Jurkat, Clone E6-1 (cell line): Measurements from ENCODE around the gene NKD1.

Experiments
- DNase-seq: peaks from one replicate; pipeline ENCODE4 v3.0.0-alpha.2; 2011; ENCODE audit warnings: low read depth, low spot score
- H3K4me3 ChIP-seq: 2 replicates; pipeline ENCODE4 v1.5.1; 2011; ENCODE audit warnings: mild to moderate bottlenecking, low read length, control low read depth, moderate library complexity

NKD1 gene

DNA sequence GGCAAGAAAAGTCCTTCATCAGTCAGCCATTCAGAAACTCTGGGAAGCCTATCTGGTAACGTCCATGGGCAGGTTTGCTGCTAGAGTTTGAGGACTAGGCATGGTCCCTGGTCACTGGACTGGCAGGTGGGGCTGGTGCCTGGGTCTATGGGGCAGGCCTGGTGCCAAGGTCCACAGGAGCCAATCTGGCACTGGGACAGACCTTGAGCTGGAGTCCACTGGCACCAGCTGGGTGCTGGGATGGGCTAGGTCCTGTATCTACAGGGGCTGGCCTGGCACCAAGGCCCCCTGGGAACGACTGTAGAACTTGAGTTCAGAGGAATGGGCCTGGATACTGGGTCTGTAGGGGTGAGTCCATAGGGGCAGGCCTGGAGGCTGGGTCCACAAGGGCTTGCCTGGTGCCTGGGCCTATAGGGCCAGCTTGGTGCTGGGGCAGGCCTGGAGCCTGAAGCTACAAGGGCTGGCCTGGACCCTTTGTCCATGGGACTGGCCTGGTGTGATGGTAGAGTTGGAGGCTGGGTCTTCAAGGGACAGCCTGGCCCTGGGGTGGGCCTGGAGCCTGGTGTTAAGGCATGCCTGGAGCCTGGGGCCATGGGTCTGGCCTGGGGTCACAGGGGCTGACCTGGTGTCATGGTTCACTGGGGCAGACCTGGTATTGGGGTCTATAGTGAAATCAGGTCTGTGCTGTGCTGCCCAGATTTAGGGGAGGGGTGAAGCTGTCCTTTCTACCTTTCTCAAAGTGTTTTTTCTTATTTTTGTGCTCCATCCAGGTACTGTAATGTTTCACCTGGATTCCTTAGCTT, 30.5 kb upstream of the NKD1 start:
- no peak overlapping the region for H3K4me3 ChIP-seq
- no peak for DNase-seq

DNA sequence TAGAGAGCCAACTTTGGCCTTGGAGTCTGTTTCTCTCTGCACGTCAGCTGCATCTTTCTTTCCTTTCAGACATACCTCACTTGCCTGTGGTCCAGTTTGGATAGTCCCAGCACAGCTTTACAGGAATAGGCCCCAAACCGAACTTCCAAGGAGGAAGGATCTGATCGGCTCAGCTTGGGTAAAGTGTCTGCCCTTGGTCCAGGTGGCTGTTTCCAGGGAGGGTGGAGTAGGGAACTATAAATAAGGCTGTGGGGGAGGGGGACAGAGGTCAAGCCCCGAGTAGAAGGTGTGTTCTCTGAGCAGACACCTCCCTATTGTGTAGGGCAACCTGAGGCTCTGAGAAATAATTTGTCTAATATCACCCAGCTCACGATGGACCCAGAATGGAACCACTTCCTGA, 29.2 kb upstream of the NKD1 start:
- DNase-seq: no peak
- no peak overlapping the region for H3K4me3 ChIP-seq

DNA sequence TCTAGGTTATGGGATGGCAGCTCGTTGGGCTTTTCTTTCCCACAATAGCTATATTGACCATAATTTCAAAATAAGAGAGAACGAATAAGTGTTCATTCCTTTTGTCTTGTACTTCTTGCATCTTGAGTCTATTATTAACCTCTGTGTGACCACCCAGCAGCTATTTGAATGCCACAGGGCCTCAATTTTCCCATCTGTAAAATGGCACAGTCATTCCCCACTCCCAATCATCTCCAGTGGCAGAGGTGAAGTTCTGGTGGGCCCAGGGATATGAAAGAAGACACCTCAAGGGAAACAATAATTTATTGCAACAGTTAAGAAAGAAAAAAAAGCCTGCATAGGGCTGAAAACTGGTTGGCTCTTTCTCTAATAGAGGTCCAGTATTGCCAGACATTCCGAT, 28.6 kb upstream of the NKD1 start:
- DNase-seq: no peak
- no peak overlapping the region for H3K4me3 ChIP-seq

DNA sequence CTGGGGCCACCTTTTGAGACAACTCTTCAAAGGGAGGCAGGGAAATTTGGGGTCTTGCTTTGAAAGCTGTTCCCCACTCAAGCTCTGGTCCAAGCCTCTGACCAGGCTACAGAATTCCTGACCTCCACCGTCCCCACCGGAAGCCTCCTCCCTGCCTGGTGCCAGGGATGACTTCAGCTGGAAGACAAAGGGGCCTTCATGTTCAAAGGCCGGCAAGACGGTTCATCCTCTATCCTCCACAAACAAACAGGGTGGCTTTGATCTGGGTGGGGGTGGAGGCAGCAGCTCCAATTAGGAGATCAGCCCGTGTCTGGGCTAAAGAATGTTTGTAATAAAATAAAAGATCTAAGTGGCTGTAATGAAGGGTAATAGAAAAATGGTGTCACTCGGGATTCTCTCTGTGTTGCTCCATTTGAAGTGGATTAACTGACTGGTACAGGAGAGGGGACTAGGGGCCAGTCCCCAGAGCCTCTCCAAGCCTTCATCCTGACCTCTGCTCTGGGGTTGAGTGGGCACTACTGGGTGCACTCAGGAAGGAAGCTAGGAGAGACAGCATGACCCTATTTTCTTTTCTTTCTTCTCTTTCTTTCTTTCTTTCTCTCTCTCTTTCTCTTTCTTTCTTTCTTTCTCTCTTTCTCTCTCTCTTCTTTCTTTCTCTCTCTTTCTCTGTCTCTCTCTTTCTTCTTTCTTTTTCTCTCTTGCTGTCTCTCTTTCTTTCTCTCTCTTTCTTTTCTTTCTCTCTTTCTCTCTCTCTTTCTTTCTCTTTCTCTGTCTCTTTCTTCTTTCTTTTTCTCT, 27.5 kb upstream of the NKD1 start:
- H3K4me3 ChIP-seq: no peak overlapping the region
- DNase-seq: no peak

DNA sequence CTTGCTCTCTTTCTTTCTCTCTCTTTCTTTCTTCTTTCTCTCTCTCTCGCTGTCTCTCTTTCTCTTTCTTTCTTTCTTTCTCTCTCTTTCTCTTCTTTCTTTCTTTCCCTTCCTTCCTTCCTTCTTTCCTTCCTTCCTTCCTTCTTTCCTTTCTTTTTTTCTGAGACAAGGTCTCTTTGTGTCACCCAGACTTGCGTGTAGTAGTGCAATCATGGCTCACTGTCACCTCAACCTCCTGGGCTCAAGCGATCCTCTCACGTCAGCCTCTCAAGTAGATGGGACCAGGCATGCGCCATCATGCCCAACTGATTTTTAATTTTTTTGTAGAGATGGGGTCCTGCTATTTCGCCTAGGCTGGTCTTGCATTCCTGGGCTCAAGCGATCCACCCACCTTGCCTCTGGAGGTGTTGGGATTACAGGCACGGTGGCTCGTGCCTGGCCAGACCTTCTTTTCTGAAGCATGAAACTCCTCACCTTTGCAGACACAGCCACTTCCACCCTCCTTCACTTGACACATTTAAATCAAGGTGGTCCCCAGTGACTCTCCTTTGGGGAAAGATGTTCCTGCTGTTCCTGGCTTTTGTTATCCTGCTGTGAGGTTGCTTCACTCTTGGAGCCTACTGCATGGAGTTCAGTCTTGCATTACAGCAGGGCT, 26.8 kb upstream of the NKD1 start:
- no peak overlapping the region for H3K4me3 ChIP-seq
- DNase-seq: no peak

DNA sequence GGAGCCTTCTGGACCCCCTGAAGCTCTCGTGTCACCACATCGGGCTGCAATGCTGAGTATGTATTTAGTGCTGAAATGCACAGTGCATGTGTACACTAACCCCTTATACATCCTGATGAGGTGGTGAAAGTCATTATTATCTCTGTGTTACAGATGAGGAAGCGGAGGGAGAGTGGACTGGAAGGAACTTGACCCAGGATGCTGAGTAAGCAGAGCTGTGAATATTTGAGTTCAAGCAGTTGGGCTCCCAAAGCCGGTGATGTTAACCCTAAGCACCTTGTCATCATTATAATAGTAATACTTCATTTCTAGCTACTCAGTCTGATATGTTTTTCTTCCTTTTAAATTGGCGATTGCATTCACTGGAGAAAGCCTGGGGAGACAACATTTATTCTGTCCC, 25.9 kb upstream of the NKD1 start:
- no peak for DNase-seq
- H3K4me3 ChIP-seq: no peak overlapping the region

DNA sequence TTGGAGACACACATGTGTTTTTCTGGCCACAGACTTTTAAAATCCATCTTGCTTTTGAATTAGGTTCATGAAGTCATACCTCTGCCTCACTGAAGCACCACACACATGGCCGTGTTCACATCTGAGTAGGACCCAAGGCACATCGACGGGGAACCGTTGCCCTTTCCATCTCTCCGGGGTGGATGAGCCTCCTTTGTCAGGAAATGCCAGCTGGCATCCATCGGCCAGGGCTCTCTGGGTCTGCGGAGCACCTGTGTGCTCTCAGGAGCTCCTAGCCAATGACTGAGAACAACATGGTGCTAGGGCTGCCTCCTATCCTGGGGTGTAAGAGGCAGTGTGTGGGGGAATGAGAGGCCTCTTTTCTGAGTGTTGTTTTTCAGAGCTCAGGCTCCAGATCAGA, 24.5 kb upstream of the NKD1 start:
- DNase-seq: no peak
- H3K4me3 ChIP-seq: no peak overlapping the region

DNA sequence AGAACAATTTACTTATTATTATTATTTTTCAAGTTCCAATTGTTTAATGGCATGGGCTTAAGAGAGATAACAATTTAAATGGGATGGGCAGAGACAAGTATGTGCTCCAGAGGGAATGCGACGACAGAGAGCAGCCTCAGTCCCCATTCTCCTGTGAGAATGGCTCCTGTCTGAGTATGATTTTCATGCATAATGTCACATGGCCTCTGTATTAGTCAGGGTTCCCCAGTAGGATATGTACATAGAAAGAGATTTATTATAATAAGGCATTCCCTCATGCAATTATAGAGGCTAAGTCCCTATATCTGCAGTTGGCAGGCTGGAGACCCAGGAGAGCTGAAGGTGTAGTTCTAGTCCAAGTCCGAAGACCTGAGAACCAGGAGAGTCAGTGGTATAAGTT, 22.9 kb upstream of the NKD1 start:
- no peak for DNase-seq
- no peak overlapping the region for H3K4me3 ChIP-seq

DNA sequence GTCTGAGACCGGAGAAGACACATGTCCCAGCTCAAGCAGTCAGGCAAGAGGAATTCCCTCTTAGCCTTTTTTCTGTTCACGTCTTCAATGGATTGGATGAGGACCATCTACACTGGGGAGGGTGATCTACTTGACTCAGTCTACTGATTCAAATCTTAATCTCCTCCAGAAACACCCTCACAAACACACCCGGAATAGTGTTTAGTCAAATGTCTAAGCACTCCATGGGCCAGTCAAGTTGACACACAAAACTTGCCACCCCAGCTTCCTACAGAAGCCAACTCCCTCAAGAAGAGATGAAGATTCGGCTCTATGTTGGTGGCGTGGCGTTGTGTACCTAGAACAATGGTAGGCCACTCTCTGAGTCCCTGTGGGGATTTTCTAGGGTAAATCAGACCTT, 22.5 kb upstream of the NKD1 start:
- DNase-seq: no peak
- H3K4me3 ChIP-seq: no peak overlapping the region

DNA sequence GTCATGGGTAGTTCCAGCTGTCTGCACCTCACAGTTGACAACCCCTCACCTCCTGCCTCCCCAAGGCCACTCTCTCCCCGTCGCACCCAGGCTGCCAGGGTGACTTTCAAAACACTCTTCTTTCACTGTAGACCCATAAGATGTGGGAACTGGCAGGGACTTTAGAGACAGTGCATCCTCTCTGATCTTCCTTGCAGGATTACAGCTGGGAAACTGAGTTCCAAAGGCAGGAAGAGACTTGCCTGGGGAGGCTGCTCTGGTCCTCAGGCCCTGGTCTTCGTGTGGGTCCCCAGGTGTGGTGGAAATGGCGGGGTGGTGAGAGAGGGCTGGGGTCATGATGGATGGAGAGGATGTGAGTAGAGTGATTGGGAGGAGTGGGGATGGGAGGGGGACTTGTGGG, 21.9 kb upstream of the NKD1 start:
- H3K4me3 ChIP-seq: no peak overlapping the region
- DNase-seq: no peak

DNA sequence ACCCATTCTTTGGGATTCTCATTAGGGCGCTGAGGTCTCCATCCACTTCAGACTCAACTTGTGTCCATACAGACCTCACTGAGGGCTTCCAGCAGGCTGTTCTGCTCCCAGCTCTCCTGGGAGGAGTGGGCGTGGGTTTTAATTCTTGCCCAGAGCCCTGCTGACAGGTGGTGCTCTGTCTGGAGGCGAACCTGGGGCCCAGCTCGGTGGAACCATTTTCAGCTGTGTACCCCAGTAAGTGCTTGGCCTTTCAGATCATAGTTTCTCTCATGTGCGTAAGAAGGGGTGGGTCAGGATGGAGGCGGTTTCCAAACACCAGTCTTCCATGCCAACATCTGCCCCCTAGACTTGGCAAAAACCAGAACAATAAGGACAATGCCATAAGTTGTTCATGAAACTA, 21.4 kb upstream of the NKD1 start:
- H3K4me3 ChIP-seq: no peak overlapping the region
- DNase-seq: no peak

DNA sequence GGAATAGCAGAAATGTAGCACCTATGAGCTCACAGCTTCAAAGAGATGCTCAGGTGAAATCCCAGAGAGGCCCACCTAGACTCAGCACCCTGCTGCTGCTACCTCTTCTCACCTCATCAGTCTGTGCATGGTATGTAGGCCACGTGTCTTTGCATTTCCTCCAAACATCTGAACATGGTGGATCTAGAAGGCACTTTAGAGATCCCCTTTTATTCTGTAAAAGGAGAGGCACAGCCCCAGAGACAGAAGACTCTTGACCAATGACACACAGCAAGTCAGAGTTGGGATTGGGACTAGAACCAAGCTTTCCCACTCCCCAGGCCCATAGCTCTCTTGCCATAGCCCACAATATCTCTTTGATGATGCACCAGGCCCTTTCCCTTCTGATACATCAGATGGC, 19.4 kb upstream of the NKD1 start:
- H3K4me3 ChIP-seq: no peak overlapping the region

DNA sequence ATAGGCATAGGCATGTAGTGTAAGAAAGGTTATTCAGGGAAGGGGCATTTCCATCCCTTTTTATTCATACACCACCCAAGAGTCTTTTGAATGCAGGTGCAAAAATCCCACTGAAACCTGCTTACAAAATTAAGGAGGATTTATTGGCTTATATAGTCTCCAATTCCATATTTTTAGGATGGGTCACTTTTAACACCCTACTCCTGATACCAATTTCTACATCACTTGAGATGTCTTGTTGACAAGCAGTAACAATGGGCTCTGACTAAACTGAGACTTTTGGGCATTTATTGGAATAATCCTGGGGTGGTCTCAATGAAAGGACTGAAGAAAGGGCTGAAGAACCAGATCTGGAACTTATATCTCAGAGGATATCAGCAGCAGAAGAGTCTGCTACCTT, 18.9 kb upstream of the NKD1 start:
- no peak for DNase-seq
- no peak overlapping the region for H3K4me3 ChIP-seq

More for the DNA sequence above, 19.4 kb upstream of the NKD1 start:
- no peak for DNase-seq

DNA sequence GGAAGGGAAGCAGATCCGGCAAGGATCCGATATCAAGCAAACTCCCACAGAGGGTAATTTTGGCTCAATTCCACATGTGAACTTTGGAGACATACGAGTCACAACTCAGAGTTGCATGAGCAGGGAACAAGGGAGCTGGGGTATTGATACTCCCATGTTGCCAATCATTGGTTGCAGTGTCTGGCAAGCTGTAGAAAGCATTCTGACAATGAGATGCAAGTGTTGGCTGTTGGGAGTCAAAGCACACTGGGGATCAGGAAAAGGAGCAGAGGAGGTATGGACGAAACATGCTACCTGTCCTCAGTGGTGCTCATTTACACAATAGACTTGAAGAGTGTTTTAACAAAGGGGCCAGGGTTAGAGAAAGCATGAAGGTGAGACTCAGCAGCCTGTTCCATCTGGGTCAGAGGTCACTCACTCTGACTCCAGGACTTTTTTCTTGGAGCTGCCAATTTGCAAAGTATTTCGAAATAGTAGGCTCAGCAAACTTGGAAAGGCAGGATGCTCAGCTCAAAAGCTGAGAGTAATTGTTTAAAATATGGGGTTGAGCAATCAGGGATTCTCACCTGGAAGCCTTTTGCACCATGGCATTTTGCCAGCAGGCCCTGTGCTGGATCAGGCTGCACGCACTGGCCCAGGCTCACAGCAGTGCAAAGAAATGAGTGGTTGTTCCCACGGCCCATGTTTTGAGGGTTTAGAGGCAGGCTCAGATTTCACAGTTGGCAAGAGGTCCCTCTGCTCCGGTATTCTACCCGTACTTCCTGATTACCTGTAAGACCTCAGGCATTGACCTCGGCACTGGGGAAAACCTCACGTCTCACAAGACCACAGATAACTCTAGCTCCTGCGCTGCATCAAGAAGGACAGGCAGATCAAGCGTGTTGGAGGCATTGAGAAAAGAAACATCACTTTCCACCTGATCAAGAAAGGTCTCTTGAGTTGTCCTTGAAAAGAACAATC, 17.6 kb upstream of the NKD1 start:
- no peak overlapping the region for H3K4me3 ChIP-seq
- no peak for DNase-seq

DNA sequence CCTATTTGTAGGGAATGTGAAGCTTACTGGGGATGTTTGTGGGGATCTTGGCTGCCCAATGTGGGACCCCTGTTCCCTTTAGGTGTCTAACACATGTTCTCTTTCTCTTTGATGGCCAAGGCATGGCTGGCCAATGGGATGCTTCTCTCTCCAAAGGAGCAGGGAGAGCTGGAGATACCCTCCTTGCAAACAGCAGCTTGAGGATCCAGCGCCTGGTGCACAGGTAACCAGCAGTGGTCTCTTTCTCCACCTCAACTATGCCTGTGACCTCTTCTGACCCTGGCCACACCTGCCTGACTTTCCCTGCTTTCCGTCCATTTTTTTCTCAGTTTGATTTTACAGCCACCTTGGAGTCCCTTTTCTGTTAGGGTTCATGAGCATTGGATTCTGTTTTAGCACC, 16.8 kb upstream of the NKD1 start:
- H3K4me3 ChIP-seq: no peak overlapping the region
- DNase-seq: no peak

DNA sequence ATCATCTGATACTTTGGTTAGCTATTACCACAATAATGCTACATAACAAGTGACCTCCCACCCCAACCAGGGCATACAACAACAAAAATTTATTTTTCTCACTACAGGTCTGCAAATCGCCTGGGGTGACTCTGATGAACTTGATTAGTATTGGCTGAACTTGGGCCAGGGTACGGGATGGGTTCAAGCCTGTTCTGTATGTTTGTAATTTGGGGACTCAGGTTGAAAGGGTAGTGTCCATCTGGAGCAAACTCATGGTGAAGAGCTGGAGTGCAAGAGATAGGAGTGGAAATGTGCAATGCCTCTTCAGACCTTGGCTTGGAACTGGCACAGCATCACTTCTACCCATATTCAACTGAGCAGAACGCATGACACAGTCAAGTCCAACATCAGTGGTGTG, 16.3 kb upstream of the NKD1 start:
- no peak overlapping the region for H3K4me3 ChIP-seq
- no peak for DNase-seq

DNA sequence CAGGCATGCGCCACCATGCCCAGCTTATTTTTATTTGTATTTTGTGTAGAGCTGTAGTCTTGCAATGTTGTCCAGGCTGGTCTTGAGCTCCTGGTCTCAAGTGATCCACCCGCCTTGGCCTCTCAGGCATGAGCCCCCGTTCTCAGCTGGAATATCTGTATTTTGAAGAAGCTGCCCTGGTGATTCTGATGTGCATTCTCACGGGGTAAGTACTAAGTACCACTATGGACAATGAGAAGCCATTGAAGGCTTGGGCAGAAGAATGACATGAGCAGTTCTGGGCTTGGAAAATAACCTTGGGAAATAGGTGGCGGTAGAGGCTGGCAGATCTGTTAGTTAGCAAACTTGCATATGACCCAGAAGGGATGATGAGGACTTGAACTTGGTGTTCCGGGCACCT, 15.6 kb upstream of the NKD1 start:
- H3K4me3 ChIP-seq: no peak overlapping the region
- no peak for DNase-seq

DNA sequence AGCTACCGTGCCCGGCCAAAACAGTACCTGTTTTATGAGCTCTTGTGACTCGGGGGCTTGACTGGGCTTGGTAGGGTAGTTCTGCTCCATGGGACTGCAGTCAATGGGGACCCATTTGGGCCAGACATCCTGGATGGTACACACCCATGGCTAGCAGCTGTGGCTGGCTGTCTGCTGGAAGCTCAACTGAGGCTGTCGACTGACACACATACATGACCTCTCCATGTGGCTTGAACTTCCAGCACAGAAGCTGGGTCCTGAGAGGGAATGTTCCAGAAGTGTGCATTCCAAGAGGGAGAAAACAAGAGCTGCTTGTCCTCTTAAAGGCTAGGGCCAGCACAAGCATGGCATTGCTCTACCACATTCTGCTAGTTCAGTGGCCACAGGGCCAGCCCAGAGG, 14.9 kb upstream of the NKD1 start:
- no peak overlapping the region for H3K4me3 ChIP-seq
- DNase-seq: no peak

DNA sequence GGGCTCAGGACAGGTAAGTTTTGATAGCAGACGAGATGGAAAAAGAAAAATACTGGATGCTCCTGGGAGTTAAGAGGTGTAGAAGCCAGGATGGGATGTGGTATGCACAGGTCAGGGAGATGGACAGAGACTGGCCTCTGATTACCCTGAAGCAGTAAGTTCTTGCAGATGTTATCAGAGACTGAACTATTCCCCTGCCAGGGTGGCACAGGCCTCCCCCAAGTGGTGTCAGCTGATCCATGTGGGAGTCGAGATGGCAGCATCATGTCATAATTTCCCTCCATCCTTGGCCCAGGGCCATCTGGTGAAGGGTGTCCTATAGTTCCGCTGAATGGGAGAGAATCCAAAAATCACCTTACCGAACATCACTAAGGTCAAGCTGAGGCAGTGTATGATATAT, 14.1 kb upstream of the NKD1 start:
- DNase-seq: no peak
- no peak overlapping the region for H3K4me3 ChIP-seq
